GM21526 (cell line): ENCODE results near the gene C19orf67.
"Not testable (repeated sequence)": the region's sequence is repeated elsewhere in the genome, so short reads cannot be mapped to it uniquely, and the experiment has no call there.

ENCODE experiments used
- ATAC-seq: cut with Tn5 transposase; IDR thresholded peaks from one replicate; pipeline ENCODE4 v1.9.1; 2021; ENCODE audit warnings: moderate library complexity; ENCODE audit not compliant: unreplicated experiment, low FRiP score

The C19orf67 gene

DNA sequence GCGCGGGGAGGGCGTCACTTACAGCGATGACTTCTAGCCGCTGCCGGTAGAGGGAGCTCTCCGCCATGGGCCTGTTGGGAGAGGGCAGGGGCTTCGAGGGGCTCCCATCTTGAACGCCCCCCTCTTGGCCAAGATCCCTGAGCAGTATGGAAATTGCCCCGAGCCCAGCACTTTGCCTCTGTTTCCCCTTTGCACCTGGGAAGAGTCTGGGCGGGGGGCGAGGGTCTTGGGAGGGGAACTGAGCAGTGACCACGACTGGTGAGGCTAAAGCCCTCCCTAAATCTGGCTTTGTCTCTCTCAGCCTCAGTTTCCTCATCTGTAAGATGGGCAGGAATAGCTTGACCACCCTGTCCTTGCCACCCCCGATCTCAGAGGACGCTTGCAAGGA lies 26.5 kb downstream of the C19orf67 start:
- no peak for ATAC-seq

DNA sequence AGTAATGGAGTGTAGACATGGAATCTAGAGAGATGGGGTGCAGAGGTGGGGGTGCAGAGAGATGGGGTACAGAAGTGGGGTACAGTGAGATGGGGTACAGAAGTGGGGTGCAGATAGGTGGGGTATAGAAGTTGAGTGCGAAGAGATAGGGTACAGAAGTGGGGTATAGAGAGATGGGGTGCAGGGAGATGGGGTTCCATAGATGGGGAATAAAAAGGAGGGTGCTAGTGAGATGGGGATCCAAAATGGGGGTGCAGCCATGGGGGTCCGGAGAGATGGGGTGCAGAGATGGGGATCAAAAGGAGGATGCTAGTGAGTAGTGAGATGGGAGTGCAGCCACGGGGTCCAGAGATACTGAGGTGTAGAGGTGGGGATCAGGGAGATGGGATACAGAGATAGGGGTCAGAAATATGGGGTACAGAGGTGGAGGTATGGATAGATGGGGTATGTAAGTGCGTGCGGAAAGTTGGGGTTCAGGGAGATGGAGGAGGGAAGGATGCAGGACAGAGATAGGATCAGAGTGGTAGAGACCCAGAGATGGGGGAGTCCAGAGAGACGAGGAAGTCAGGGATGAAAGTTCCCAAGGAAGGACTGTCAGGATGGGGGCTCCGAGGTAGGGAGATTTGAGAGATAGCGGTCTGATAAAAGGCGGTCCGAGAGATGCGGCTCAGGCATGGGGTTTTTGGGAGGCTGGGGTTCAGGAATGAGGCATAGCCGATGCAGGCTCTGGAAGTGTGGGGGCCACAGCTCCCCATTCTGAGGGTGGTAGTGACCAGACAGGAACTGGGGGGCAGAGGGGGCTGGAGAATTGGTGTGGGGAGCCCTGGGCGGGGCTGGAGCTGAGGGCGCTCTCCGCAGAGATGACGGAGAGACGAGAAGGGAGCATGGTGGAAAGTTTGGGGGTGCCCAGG lies 27.1 kb downstream of the C19orf67 start:
- no peak for ATAC-seq

- ATAC-seq, result no peak
These were observed 28.7 kb downstream of the C19orf67 start for GRCh38 chr19:14056741-14057356.

DNA sequence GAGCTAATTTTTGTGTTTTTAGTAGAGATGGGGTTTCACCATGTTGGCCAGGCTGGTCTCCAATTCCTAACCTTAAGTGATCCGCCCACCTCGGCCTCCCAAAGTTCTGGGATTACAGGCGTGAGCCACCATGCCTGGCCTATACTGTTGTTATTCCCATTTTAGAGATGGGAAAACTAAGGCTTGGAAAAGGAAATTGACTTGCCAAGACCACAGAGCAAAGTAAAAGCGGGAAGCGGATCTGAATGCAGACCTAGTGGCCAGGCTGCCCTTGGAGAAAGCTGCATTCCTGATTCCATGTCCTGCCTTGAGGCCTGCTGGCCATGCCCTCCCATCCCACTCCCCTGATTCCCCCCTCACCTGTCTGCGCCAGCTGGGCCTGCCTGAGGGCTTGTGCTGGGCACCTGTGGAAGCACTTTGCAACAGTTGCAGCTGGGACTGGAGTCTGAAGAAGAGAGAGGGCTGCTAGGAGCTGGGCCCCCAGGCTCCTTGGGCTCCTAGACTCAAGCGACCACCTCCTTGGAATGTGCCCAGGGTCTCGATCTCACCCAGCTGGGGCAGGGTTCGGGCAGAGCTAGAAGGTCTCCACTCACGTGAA lies 29.4 kb downstream of the C19orf67 start:
- ATAC-seq, result no peak

GRCh38 chr19:14055396-14055795 lies 30.2 kb downstream of the C19orf67 start:
- ATAC-seq, result no peak

DNA sequence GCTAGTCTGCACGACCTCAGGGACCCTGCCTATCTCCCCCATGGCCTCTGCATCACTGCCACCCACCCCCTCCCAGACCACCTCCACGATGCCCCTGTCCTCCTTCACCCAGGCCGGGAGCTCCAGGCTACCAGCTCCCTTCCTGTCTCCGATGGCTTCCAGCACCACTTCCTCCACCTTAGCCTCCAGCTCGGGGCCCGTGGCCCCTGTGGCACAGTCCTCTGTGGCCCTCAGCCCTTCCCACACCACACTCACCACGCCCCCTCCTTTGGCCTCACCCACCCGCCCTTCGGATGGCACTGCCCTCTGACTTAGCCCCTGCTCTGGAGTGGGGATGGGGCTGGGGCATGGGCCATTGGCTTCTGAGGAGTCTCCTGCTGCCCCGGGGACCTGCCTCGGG lies 30.9 kb downstream of the C19orf67 start:
- no peak for ATAC-seq

DNA sequence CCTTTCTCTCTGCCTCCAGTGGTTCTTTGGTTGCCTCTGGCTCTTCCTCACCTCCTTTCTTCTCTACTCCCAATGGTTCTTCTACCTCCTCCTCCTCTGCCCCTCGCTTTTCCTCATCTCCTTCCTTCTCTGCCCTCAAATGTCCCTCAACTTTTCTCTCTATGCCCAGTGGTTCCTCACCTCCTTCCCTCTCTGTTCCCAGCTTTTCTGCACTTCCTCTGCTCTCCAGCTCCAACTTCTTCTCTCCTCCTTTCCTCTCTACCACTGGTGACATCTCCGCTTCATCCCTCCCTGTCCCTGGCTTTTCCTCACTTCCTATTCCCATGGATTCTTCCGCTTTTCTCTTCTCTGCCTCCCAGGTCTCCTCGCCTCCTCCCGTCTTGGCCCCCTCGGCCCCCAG lies 31.5 kb downstream of the C19orf67 start:
- ATAC-seq, result no peak

GRCh38 chr19:14053500-14053899 lies 32.1 kb downstream of the C19orf67 start:
- ATAC-seq, result no peak

GRCh38 chr19:14053032-14053431 lies 32.6 kb downstream of the C19orf67 start:
- no peak for ATAC-seq

DNA sequence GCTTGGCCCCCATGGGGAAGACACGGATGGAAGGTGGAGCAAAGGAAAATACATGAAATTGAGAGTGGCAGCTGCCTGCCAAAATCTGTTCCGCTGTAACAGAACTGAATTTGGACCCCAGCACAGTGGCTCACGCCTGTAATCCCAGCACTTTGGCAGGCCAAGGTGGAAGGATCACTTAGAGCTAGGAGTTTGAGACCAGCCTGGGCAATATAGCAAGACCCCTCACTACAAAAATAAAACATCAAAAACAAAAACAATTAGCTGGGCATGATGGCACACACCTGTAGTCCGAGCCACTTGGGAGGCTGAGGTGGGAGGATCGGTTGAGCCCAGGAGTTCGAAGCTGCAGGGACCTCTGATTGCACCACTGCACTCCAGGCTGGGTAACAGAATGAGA lies 33.1 kb downstream of the C19orf67 start:
- no peak for ATAC-seq

DNA sequence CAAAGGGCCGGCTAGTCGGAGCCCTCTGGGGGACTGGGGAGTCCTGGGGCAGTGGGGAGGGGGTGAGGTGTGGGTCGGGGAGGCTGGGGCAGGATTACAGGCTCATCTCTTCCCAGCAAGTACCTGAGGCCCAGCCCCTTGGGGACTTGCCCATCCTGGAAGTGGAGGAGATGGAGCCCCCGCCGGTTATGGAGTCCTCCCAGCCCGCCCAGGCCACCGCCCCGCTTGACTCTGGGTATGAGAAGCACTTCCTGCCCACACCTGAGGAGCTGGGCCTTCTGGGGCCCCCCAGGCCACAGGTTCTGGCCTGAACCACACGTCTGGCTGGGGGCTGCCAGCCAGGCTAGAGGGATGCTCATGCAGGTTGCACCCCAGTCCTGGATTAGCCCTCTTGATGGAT lies 33.6 kb downstream of the C19orf67 start:
- no peak for ATAC-seq

- ATAC-seq, result not testable (repeated sequence)
These were observed 34.6 kb downstream of the C19orf67 start for GRCh38 chr19:14050961-14051360.

GRCh38 chr19:14050512-14050911 lies 35.1 kb downstream of the C19orf67 start:
- ATAC-seq, result no peak

DNA sequence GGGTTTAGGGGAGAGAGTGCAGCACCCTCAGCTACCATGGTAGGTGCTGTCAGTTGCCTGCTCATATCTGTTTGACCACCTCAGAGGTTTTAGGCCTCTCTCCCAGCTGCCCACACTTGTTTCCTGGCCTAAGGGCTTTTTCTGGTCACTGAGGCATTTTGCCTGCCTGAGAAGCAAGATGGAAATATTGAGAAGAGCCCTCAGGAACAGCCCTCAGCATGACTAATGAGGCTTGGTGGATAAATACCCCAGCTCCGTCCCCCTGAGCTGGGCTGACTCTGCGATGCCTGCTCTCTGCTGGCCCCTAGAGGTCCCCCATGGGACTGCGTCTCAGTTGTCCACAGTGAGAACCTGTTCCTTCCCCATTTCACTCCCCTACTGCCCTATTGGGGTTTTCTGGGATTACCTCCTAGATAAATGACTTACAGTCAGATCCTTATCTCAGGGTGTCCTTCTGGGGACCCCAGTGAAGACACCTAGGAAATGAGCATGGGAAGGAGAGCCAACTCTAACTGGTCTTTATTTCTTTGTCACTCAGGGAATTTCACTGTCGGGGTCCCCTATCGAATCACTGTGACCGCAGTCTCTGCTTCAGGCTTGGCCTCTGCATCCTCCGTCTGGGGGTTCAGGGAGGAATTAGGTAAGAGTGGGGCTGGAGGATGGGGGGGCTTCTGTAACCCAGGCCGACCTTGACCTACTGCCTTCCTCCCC lies 37.0 kb downstream of the C19orf67 start:
- no peak for ATAC-seq

DNA sequence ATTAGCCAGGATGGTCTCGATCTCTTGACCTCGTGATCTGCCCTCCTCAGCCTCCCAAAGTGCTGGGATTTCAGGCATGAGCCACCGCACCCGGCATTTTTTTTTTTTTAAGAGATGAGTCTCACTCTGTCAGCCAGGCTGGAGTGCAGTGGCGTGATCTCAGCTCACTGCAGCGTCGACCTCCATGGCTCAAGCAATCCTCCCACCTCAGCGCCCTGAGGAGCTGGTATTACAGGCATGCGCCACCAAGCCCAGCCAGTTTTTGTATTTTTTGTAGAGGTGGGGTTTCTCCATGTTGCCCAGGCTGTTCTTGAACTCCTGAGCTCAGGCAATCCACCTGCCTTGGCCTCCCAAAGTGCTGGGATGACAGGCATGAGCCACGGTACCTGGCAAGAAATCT lies 37.7 kb downstream of the C19orf67 start:
- not testable (repeated sequence) for ATAC-seq

DNA sequence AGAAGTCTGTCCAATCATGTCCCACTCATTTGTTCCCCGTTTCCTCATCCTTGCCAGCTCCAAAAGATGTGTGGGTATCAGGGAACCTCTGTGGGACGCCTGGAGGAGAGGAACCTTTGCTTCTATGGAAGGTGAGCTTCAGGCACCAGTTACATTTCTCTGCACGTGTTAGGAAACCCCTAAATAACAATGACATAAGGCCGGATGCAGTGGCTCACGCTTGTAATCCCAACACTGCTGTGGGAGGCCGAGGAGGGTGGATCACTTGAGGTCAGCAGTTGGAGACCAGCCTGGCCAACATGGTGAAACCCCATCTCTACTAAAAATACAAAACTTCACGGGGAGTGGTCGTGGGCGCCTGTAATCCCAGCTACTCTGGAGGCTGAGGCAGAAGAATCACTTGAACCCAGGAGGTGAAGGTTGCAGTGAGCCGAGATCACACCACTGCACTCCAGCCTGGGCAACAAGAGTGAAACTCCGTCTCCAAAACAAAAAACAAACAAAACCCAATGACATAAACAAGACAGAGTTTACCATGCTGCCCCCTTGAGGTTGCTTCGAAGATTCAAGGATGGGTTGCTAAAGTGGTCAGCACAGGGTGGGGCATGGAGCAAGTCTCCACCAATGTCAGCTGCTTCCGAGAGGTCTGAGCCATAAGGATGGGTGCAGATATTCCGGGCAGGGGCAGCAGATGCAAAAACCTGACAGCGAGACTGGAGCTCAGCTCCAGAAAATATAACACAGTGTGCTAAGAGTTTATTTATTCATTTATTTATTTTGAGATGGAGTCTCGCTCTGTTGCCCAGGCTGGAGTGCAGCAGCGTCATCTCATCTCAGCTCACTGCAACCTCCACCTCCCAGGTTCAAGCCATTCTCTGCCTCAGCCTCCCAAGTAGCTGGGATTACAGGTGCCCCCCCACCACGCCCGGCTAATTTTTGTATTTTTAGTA lies 42.6 kb downstream of the C19orf67 start:
- not testable (repeated sequence) for ATAC-seq

DNA sequence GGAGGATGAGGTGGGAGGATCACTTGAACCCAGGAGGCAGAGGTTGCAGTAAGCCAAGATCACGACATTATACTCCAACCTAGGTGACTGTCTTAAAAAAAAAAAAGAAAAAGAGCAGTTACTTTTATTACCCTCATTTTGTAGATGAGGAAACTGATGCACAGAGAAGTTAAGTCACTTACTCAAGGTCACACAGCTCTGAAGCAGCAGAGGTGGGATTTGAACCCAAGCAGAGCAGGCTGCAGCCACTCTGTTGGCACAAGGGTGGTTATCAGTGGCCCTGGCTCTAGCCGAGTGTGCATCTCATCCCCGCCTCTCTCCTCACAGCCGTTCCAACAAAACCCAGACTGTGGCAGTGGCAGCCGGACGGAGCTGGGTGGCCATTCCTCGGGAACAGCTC lies 46.4 kb downstream of the C19orf67 start:
- no peak for ATAC-seq

DNA sequence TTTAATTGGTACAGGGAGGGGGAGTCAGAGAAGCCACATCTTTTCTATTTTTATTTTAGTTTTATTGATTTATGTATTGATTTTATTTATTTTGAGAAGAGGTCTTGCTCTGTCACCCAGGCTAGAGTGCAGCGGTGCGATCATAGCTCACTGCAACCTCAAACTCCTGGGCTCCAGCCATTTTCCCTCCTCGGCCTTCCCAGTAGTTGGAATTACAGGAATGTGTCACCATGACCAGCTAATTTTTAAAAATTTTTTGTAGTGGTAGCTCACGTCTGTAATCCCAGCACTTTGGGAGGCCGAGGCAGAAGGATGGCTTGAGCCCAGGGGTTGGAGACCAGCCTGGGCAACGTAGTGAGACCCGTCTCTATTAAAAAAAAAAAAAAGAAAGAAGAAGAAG lies 49.9 kb downstream of the C19orf67 start:
- ATAC-seq, result no peak

GRCh38 chr19:14035159-14035558 lies 50.4 kb downstream of the C19orf67 start:
- not testable (repeated sequence) for ATAC-seq

DNA sequence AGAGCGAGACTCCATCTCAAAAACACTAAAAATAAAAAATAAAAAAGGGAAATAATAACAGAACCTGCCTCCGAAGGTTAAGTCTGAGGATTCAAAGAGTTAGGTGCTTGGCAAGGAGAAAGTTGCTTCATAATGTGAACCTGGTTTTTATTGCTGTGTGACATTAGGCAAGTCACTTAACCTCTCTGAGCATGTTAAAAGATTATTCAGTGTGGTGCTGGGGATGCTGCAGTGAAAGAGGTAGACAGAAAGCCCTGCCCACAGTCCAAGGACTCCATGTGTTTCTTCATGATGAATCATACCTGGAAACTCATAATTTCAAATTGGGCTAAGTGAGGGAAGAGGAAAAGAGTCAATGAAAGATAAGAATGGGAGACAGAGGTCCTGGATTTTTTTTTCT lies 51.6 kb downstream of the C19orf67 start:
- ATAC-seq, result no peak
